Measurements from ENCODE around the gene ADAMTS17. TPM values are rescaled to one million over a fixed set of nuclear protein-coding genes. Genes with fewer than 3 reads are reported as not detected.
A peak's percentile ranks its signal among the peaks of the same experiment; 100 is the strongest.

The ADAMTS17 gene
- total RNA-seq, 1 experiment from 2014 or later: 4.2 TPM

DNA sequence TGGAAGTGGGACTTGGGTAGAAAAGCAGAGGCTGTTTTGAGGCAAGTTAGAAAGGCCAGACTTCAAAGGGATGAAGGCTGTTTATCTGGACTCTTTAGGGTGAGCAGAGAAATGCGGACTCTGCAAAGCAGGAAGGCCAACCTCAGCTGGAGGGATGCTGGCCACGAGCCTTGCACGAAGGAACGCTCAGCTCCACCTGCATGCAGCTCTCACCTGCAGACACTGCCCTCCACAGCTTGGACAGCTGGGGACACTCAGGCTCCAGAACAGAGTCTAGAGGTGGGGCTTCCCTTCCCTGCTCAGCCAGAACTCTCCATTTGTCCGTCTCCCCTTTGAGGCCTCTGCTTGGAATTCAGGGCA, 229.7 kb downstream of the ADAMTS17 start:
- intact Hi-C loops (cut with micrococcal nuclease): no loop called here
- H3K4me3 ChIP-seq (replicated peaks in 1 of 2; ENCODE audit: low read depth in 1 of 2, low read length in 2 of 2): no peak overlapping the region
- H3K4me1 ChIP-seq (ENCODE audit: control insufficient read depth in 1 of 2, insufficient read depth in 2 of 2, low read length in 2 of 2): peaks cover 21 to 36% of the 10 kb centered on the region in 2 experiments
- ChIA-PET POLR2A (no interaction called here), RAD21 (ENCODE audit: low non-redundant PET in 1 of 2, low total read pairs in 2 of 2, uncharacterized antibody in 2 of 2, unreplicated experiment in 2 of 2) (no interaction called here), CTCF (no interaction called here)
- no peak overlapping the region; the same call in 1 of the 2 replicates for H3K27ac ChIP-seq (ENCODE audit: low read depth, low read length)
- no peaks in the 10 kb centered on the region for H3K36me3 ChIP-seq (ENCODE audit: control insufficient read depth in 1 of 2, insufficient read depth in 2 of 2, low read length in 2 of 2)
- no peak for TF ChIP-seq ZFX (IDR thresholded peaks at IDR 0.05)
- no peak for TF ChIP-seq EZH2 (IDR thresholded peaks at IDR 0.05)
- TF ChIP-seq EZH2phosphoT487 (IDR thresholded peaks at IDR 0.05; ENCODE audit: borderline replicate concordance): no peak
- no peak for TF ChIP-seq POLR2A (IDR thresholded peaks at IDR 0.05; ENCODE audit: borderline replicate concordance, extremely low read depth, insufficient read depth, insufficient read length)
- TF ChIP-seq SP1 (IDR thresholded peaks at IDR 0.05; ENCODE audit: low read depth): no peak
- no peak for TF ChIP-seq CBX3 (IDR thresholded peaks at IDR 0.05; ENCODE audit: low read depth)
- TF ChIP-seq SIN3A (IDR thresholded peaks at IDR 0.05; ENCODE audit: low read depth): no peak
- TF ChIP-seq YY1 (IDR thresholded peaks at IDR 0.05; ENCODE audit: extremely low read depth, insufficient replicate concordance, low read depth, low read length): no peak
- TF ChIP-seq ZNF274 (IDR thresholded peaks at IDR 0.05; ENCODE audit: low read depth, low read length): no peak
- no peak for TF ChIP-seq EGR1 (IDR thresholded peaks at IDR 0.05; ENCODE audit: low read depth)
- no peak for TF ChIP-seq ZBTB33 (IDR thresholded peaks at IDR 0.05; ENCODE audit: extremely low read depth, insufficient replicate concordance, low read length)
- no peak for TF ChIP-seq REST (IDR thresholded peaks at IDR 0.05; ENCODE audit: low read depth)
- TF ChIP-seq RAD21 (IDR thresholded peaks at IDR 0.05; ENCODE audit: low read depth): no peak
- H4K20me1 ChIP-seq (ENCODE audit: insufficient read depth): no peaks in the 10 kb centered on the region
- H3K27me3 ChIP-seq (ENCODE audit: insufficient read depth, low read length): no peaks in the 10 kb centered on the region
- H3K9me2 ChIP-seq (ENCODE audit: insufficient read depth): no peaks in the 10 kb centered on the region
- H3K4me2 ChIP-seq (ENCODE audit: low read length): peak overlapping the region; percentile 60
- H3K79me2 ChIP-seq (ENCODE audit: insufficient read depth, low read length): no peaks in the 10 kb centered on the region
- ATAC-seq: no peak
- no peak for DNase-seq (ENCODE audit: low read depth, low spot score)
- no peaks in the 10 kb centered on the region for H3K9me3 ChIP-seq (ENCODE audit: control insufficient read depth in 1 of 2, insufficient read depth in 1 of 2, low read depth in 1 of 2, low read length in 2 of 2)
- BruUV-seq (replicated peaks): no TSS peak
- no peak overlapping the region for H3K9ac ChIP-seq (ENCODE audit: low read length)
- H2AFZ ChIP-seq (ENCODE audit: low read depth, low read length, poor library complexity, severe bottlenecking): no peak overlapping the region

Measured in HCT116 (cell line).